Hepatocyte (in vitro differentiated cells): ENCODE data around the gene RNF13. TPM values are rescaled to one million over a fixed set of nuclear protein-coding genes. Genes with fewer than 3 reads are reported as not detected.

Experiments used
- DNase-seq: peaks from one replicate; pipeline ENCODE4 v3.0.0-alpha.2; 2016; ENCODE audit warnings: low spot score
- H2AFZ ChIP-seq: fragments of 200-600 bp; sonication (generic); 2 replicates; pipeline ENCODE4 v1.6.0; 2016; ENCODE audit warnings: antibody characterized with exemption, mild to moderate bottlenecking
- H3K27ac ChIP-seq: fragments of 200-600 bp; sonication (generic); 2 replicates; pipeline ENCODE4 v1.5.1; 2016; ENCODE audit warnings: mild to moderate bottlenecking
- H3K27me3 ChIP-seq: fragments of 200-600 bp; sonication (generic); 2 replicates; pipeline ENCODE4 v1.6.1; 2016
- H3K36me3 ChIP-seq: fragments of 200-600 bp; sonication (generic); replicated peaks from 2 replicates; pipeline ENCODE4 v1.5.1; 2016; ENCODE audit warnings: low read depth; ENCODE audit not compliant: insufficient read depth
- H3K4me1 ChIP-seq: fragments of 200-600 bp; sonication (generic); 2 replicates; pipeline ENCODE4 v1.5.1; 2016; ENCODE audit warnings: mild to moderate bottlenecking, moderate library complexity; ENCODE audit not compliant: insufficient read depth
- H3K4me2 ChIP-seq: fragments of 200-600 bp; sonication (generic); 2 replicates; pipeline ENCODE4 v1.6.0; 2016
- H3K4me3 ChIP-seq: fragments of 200-600 bp; sonication (generic); 2 replicates; pipeline ENCODE4 v1.5.1; 2016; ENCODE audit warnings: mild to moderate bottlenecking
- H3K79me2 ChIP-seq: fragments of 200-600 bp; sonication (generic); 2 replicates; pipeline ENCODE4 v1.6.0; 2017; ENCODE audit warnings: mild to moderate bottlenecking
- H3K9me2 ChIP-seq: fragments of 200-600 bp; sonication (generic); replicated peaks from 2 replicates; pipeline ENCODE4 v1.6.0; 2017; ENCODE audit warnings: mild to moderate bottlenecking; ENCODE audit not compliant: insufficient read depth
- H3K9me3 ChIP-seq: fragments of 200-600 bp; sonication (generic); 2 replicates; pipeline ENCODE4 v1.5.1; 2016; ENCODE audit warnings: low read depth, mild to moderate bottlenecking
- H4K20me1 ChIP-seq: fragments of 200-600 bp; sonication (generic); 2 replicates; pipeline ENCODE4 v1.6.0; 2016; ENCODE audit warnings: mild to moderate bottlenecking; ENCODE audit not compliant: insufficient read depth, poor library complexity, severe bottlenecking
- CTCF ChIP-seq: fragments of 200-600 bp; sonication (generic); IDR thresholded peaks from 2 replicates; pipeline ENCODE4 v1.5.1; 2016; ENCODE audit warnings: antibody characterized with exemption, mild to moderate bottlenecking; ENCODE audit not compliant: poor library complexity
- EZH2 ChIP-seq: fragments of 200-600 bp; sonication (generic); IDR thresholded peaks from 2 replicates; pipeline ENCODE4 v1.6.1; 2016; ENCODE audit warnings: antibody characterized with exemption, mild to moderate bottlenecking, borderline replicate concordance
- EZH2phosphoT487 ChIP-seq: fragments of 200-600 bp; sonication (generic); IDR thresholded peaks from one replicate; pipeline ENCODE4 v1.6.1; 2018; ENCODE audit warnings: antibody characterized with exemption, mild to moderate bottlenecking, low read depth, moderate library complexity; ENCODE audit not compliant: unreplicated experiment, severe bottlenecking
- WGBS: methylation state at CpG from one replicate; pipeline ENCODE4 v1.1.6; 2016; ENCODE audit warnings: low lambda C conversion rate; ENCODE audit errors: missing lambda C conversion rate; 5-methylcytosine and 5-hydroxymethylcytosine counted together
- polyA plus RNA-seq: library from polyadenylated mRNA; unstranded; fragments of >200 nt; fragmentation: Nextera tagmentation; extraction: Ambion mirVana; gene quantifications from 2 replicates; pipeline ENCODE4 v1.2.1, GENCODE V29; 2016
- total RNA-seq: library from RNA; depleted of rRNA; stranded (reverse); fragments of >200 nt; gene quantifications from 2 replicates; pipeline ENCODE4 v1.2.3, GENCODE V29; 2014

RNF13 gene
- total and polyA plus RNA-seq, 2 experiments from 2014 or later, result 66.1 to 81.0 TPM

DNA sequence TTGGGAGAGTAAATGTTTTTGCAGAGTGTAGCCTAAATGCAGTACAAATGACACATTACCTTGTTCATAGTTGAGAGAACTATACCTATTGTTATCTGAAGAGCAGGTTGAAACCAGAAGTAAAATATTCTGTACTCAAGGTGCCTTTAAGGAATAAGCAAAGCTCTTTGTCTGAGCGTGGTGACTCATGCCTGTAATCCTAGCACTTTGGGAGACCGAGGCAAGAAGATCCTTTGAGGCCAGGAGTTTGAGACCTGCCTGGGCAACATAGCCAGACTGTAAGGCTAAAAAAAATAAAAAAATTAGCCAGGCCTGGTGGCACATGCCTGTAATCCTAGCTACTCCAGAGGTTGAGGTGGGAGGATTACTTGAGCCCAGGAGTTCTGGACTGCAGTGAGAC lies 2.2 kb upstream of the RNF13 start:
- 83% methylated on average over 2 of the region's 2 CpGs for WGBS
- H3K27ac ChIP-seq, result no peak overlapping the region
- no peaks in the 10 kb centered on the region for H3K27me3 ChIP-seq
- H4K20me1 ChIP-seq, result peaks cover 11% of the 10 kb centered on the region
- H3K9me2 ChIP-seq, result no peaks in the 10 kb centered on the region
- H3K4me3 ChIP-seq, result no peak overlapping the region
- no peak overlapping the region for H2AFZ ChIP-seq
- H3K36me3 ChIP-seq, result no peaks in the 10 kb centered on the region
- peaks cover 20% of the 10 kb centered on the region for H3K79me2 ChIP-seq
- no peak overlapping the region for H3K4me2 ChIP-seq
- no peaks in the 10 kb centered on the region for H3K9me3 ChIP-seq
- TF ChIP-seq EZH2phosphoT487 (no peak), EZH2 (no peak), CTCF (no peak)
- H3K4me1 ChIP-seq, result peaks cover 21% of the 10 kb centered on the region
- DNase-seq, result no peak

GRCh38 chr3:149812165-149812605 lies 830 bp upstream of the RNF13 start:
- no peak for DNase-seq
- WGBS, result 24% methylated on average over 13 of the region's 13 CpGs

GRCh38 chr3:149813367-149814281 lies 609 bp downstream of the RNF13 start:
- Histone ChIP-seq H2AFZ (peak overlapping the region; percentile 74), H3K4me2 (peak overlapping the region; percentile 86), H3K4me1 (peaks cover 21% of the 10 kb centered on the region), H3K9me3 (no peaks in the 10 kb centered on the region), H3K27ac (peak overlapping the region; percentile 97), H3K36me3 (no peaks in the 10 kb centered on the region), H3K27me3 (no peaks in the 10 kb centered on the region), H3K79me2 (peaks cover 48% of the 10 kb centered on the region), H4K20me1 (peaks cover 30% of the 10 kb centered on the region), H3K9me2 (no peaks in the 10 kb centered on the region), H3K4me3 (peak overlapping the region; percentile 67)
- TF ChIP-seq EZH2, result no peak
- TF ChIP-seq EZH2phosphoT487, result no peak
- TF ChIP-seq CTCF, result no peak
- under 1% methylated on average over 29 of the region's 29 CpGs for WGBS
- DNase-seq, result peak; percentile 47

More at GRCh38 chr3:149812165-149812605, 830 bp upstream of the RNF13 start:
- Histone ChIP-seq H3K4me3 (peak overlapping the region; percentile 67), H3K9me3 (no peaks in the 10 kb centered on the region), H3K79me2 (peaks cover 33% of the 10 kb centered on the region), H3K27me3 (no peaks in the 10 kb centered on the region), H3K27ac (peak overlapping the region; percentile 97), H3K36me3 (no peaks in the 10 kb centered on the region), H3K9me2 (no peaks in the 10 kb centered on the region), H4K20me1 (peaks cover 20% of the 10 kb centered on the region), H3K4me1 (peaks cover 21% of the 10 kb centered on the region), H3K4me2 (peak overlapping the region; percentile 86), H2AFZ (peak overlapping the region; percentile 63)
- TF ChIP-seq EZH2, result no peak
- TF ChIP-seq CTCF, result no peak
- no peak for TF ChIP-seq EZH2phosphoT487
